Naive B cell (primary cell): ENCODE measurements around the gene INPP4A. TPM values are rescaled to one million over a fixed set of nuclear protein-coding genes. Genes with fewer than 3 reads are reported as not detected.
A peak's percentile ranks its signal among the peaks of the same experiment; 100 is the strongest.

ENCODE experiments used
- ATAC-seq, 2 donors: fragments of 150-1000 bp; cut with Tn5 transposase; 2 replicates each; pipeline ENCODE4 v1.10.0; 2021; ENCODE audit warnings: low read depth in 2 of 2, mild to moderate bottlenecking in 2 of 2, moderate library complexity in 2 of 2
- DNase-seq: peaks from one replicate; pipeline ENCODE4 v3.0.0; 2022
- H3K27ac Mint-ChIP-seq, 6 donors: one replicate each; pipeline ENCODE4 v1.8.0; 2020 to 2022; ENCODE audit warnings: mild to moderate bottlenecking in 6 of 6, mixed read lengths in 6 of 6, moderate library complexity in 5 of 6, inconsistent platforms in 2 of 6
- H3K27me3 Mint-ChIP-seq, 3 donors: one replicate each; pipeline ENCODE4 v1.8.0; 2021 to 2022; ENCODE audit warnings: mixed read lengths in 3 of 3, mild to moderate bottlenecking in 1 of 3
- H3K36me3 Mint-ChIP-seq, 2 donors: one replicate each; pipeline ENCODE4 v1.8.0; 2020 to 2022; ENCODE audit warnings: mixed read lengths in 2 of 2, inconsistent platforms in 1 of 2, mild to moderate bottlenecking in 1 of 2
- H3K4me1 Mint-ChIP-seq, 3 donors: one replicate each; pipeline ENCODE4 v1.8.0; 2020 to 2022; ENCODE audit warnings: mixed read lengths in 3 of 3, inconsistent platforms in 1 of 3, mild to moderate bottlenecking in 1 of 3, moderate library complexity in 1 of 3
- H3K4me3 Mint-ChIP-seq, 8 donors: one replicate each; pipeline ENCODE4 v1.8.0; 2020 to 2022; ENCODE audit warnings: mild to moderate bottlenecking in 8 of 8, mixed read lengths in 8 of 8, moderate library complexity in 8 of 8, inconsistent platforms in 2 of 8
- H3K9me3 Mint-ChIP-seq, 7 donors: one replicate each; pipeline ENCODE4 v1.8.0; 2020 to 2022; ENCODE audit warnings: mixed read lengths in 7 of 7, mild to moderate bottlenecking in 5 of 7, inconsistent platforms in 2 of 7, moderate library complexity in 1 of 7
- polyA plus RNA-seq, 6 donors: library from polyadenylated mRNA; unstranded; fragments of 300-500 nt; fragmentation: Illumina TruSeq; gene quantifications; one replicate each; pipeline ENCODE4 v1.2.3, GENCODE V29; 2021; ENCODE audit warnings: low read depth in 6 of 6

The INPP4A gene
- polyA plus RNA-seq, 6 donors from 2014 or later = 1.8 to 4.3 (median 2.9) TPM

- DNase-seq = no peak
- Mint-ChIP-seq H3K4me1 (peaks cover 52 to 70% (median 60%) of the 10 kb centered on the region in 3 donors), H3K4me3 (peak overlapping the region in 1 of 8 donors; percentile 62), H3K9me3 (no peaks in the 10 kb centered on the region), H3K36me3 (no peaks in the 10 kb centered on the region), H3K27me3 (peaks cover 0 to 7% (median 3%) of the 10 kb centered on the region in 3 donors), H3K27ac (no peak overlapping the region)
- no peak for ATAC-seq
Measured at GRCh38 chr2:98458207-98458606, 13.5 kb downstream of the INPP4A start.

GRCh38 chr2:98458667-98459380 is 14.2 kb downstream of the INPP4A start:
- Mint-ChIP-seq H3K4me1 (peaks cover 53 to 70% (median 60%) of the 10 kb centered on the region in 3 donors), H3K9me3 (no peaks in the 10 kb centered on the region), H3K27ac (peak overlapping the region in 1 of 6 donors; percentile 12), H3K27me3 (peaks cover 0 to 7% (median 0%) of the 10 kb centered on the region in 3 donors), H3K36me3 (no peaks in the 10 kb centered on the region), H3K4me3 (peak overlapping the region in 1 of 8 donors; percentile 30)
- ATAC-seq = no peak
- no peak for DNase-seq

GRCh38 chr2:98459496-98460175 is 15.0 kb downstream of the INPP4A start:
- ATAC-seq (no peak), DNase-seq (no peak)
- Mint-ChIP-seq H3K27me3 (peaks cover 0 to 7% (median 0%) of the 10 kb centered on the region in 3 donors), H3K4me3 (peak overlapping the region in 3 of 8 donors; percentile 27 to 72 (median 34)), H3K36me3 (no peaks in the 10 kb centered on the region), H3K9me3 (peaks cover 0 to 3% (median 0%) of the 10 kb centered on the region in 7 donors), H3K27ac (peak overlapping the region in 3 of 6 donors; percentile 32 to 91 (median 41)), H3K4me1 (peaks cover 54 to 70% (median 60%) of the 10 kb centered on the region in 3 donors)

- Mint-ChIP-seq H3K27ac (peak overlapping the region; percentile 76 to 96 (median 94)), H3K4me3 (peak overlapping the region in 7 of 8 donors; percentile 31 to 89 (median 74)), H3K9me3 (peaks cover 0 to 8% (median 4%) of the 10 kb centered on the region in 7 donors), H3K36me3 (no peaks in the 10 kb centered on the region), H3K4me1 (peaks cover 55 to 70% (median 60%) of the 10 kb centered on the region in 3 donors), H3K27me3 (peaks cover 0 to 7% (median 0%) of the 10 kb centered on the region in 3 donors)
- peak; percentile 77 for DNase-seq
- ATAC-seq = peak; percentile 77 to 80
Measured at GRCh38 chr2:98460573-98461497, 16.2 kb downstream of the INPP4A start.

GRCh38 chr2:98461498-98462049 is 16.9 kb downstream of the INPP4A start:
- Mint-ChIP-seq H3K4me3 (peak overlapping the region in 4 of 8 donors; percentile 47 to 89 (median 69)), H3K36me3 (no peaks in the 10 kb centered on the region), H3K27me3 (peaks cover 0 to 7% (median 0%) of the 10 kb centered on the region in 3 donors), H3K27ac (peak overlapping the region in 3 of 6 donors; percentile 76 to 95 (median 86)), H3K4me1 (peaks cover 58 to 74% (median 66%) of the 10 kb centered on the region in 3 donors), H3K9me3 (peaks cover 0 to 8% (median 5%) of the 10 kb centered on the region in 7 donors)
- ATAC-seq = no peak
- DNase-seq = no peak

GRCh38 chr2:98463081-98463481 is 18.4 kb downstream of the INPP4A start:
- peaks cover 0 to 7% (median 0%) of the 10 kb centered on the region in 3 donors for H3K27me3 Mint-ChIP-seq
- no peak for ATAC-seq
- peaks cover 67 to 80% (median 75%) of the 10 kb centered on the region in 3 donors for H3K4me1 Mint-ChIP-seq
- DNase-seq = no peak
- peak overlapping the region in 5 of 8 donors; percentile 6 to 91 (median 72) for H3K4me3 Mint-ChIP-seq
- peak overlapping the region in 2 of 6 donors; percentile 1 to 86 for H3K27ac Mint-ChIP-seq
- no peaks in the 10 kb centered on the region for H3K36me3 Mint-ChIP-seq
- H3K9me3 Mint-ChIP-seq = peaks cover 0 to 8% (median 5%) of the 10 kb centered on the region in 7 donors

- peak overlapping the region in 3 of 6 donors; percentile 86 to 96 (median 86) for H3K27ac Mint-ChIP-seq
- H3K9me3 Mint-ChIP-seq = peaks cover 0 to 8% (median 5%) of the 10 kb centered on the region in 7 donors
- no peak for DNase-seq
- H3K36me3 Mint-ChIP-seq = no peaks in the 10 kb centered on the region
- peak overlapping the region; percentile 4 to 91 (median 85) for H3K4me3 Mint-ChIP-seq
- no peak for ATAC-seq
- H3K27me3 Mint-ChIP-seq = peaks cover 0 to 4% (median 0%) of the 10 kb centered on the region in 3 donors
- peaks cover 63 to 78% (median 72%) of the 10 kb centered on the region in 3 donors for H3K4me1 Mint-ChIP-seq
Measured at GRCh38 chr2:98463551-98463971, 18.9 kb downstream of the INPP4A start.

GRCh38 chr2:98463988-98464771 is 19.5 kb downstream of the INPP4A start:
- H3K4me1 Mint-ChIP-seq = peaks cover 62 to 72% (median 71%) of the 10 kb centered on the region in 3 donors
- peak overlapping the region; percentile 81 to 97 (median 90) for H3K27ac Mint-ChIP-seq
- peak; percentile 15 to 17 for ATAC-seq
- no peaks in the 10 kb centered on the region for H3K27me3 Mint-ChIP-seq
- peak overlapping the region; percentile 23 to 91 (median 85) for H3K4me3 Mint-ChIP-seq
- no peaks in the 10 kb centered on the region for H3K36me3 Mint-ChIP-seq
- peak; percentile 45 for DNase-seq
- H3K9me3 Mint-ChIP-seq = peaks cover 0 to 8% (median 5%) of the 10 kb centered on the region in 7 donors

GRCh38 chr2:98464772-98465310 is 20.2 kb downstream of the INPP4A start:
- peaks cover 0 to 8% (median 5%) of the 10 kb centered on the region in 7 donors for H3K9me3 Mint-ChIP-seq
- no peaks in the 10 kb centered on the region for H3K27me3 Mint-ChIP-seq
- DNase-seq = peak; percentile 66

GRCh38 chr2:98465456-98466226 is 21.0 kb downstream of the INPP4A start:
- peaks cover 50 to 62% (median 59%) of the 10 kb centered on the region in 3 donors for H3K4me1 Mint-ChIP-seq
- no peaks in the 10 kb centered on the region for H3K36me3 Mint-ChIP-seq
- ATAC-seq (no peak), DNase-seq (peak; percentile 24)
- H3K27ac Mint-ChIP-seq = peak overlapping the region; percentile 86 to 97 (median 90)
- H3K27me3 Mint-ChIP-seq = no peaks in the 10 kb centered on the region
- H3K4me3 Mint-ChIP-seq = peak overlapping the region in 7 of 8 donors; percentile 50 to 87 (median 79)
- peaks cover 0 to 8% (median 5%) of the 10 kb centered on the region in 7 donors for H3K9me3 Mint-ChIP-seq

More at GRCh38 chr2:98464772-98465310, 20.2 kb downstream of the INPP4A start:
- no peaks in the 10 kb centered on the region for H3K36me3 Mint-ChIP-seq
- peak overlapping the region in 7 of 8 donors; percentile 23 to 91 (median 83) for H3K4me3 Mint-ChIP-seq
- H3K4me1 Mint-ChIP-seq = peaks cover 57 to 70% (median 67%) of the 10 kb centered on the region in 3 donors
- peak overlapping the region; percentile 86 to 97 (median 91) for H3K27ac Mint-ChIP-seq
- peak; percentile 59 to 64 for ATAC-seq

GRCh38 chr2:98467082-98467536 is 22.5 kb downstream of the INPP4A start:
- Mint-ChIP-seq H3K27me3 (no peaks in the 10 kb centered on the region), H3K36me3 (no peaks in the 10 kb centered on the region), H3K4me3 (peak overlapping the region in 1 of 8 donors; percentile 60), H3K27ac (peak overlapping the region in 1 of 6 donors; percentile 57), H3K4me1 (peaks cover 44 to 53% (median 47%) of the 10 kb centered on the region in 3 donors), H3K9me3 (peaks cover 0 to 8% (median 5%) of the 10 kb centered on the region in 7 donors)
- ATAC-seq = no peak
- no peak for DNase-seq
